Keratinocyte (primary cell): ENCODE data around the gene CDH10. TPM values are rescaled to one million over a fixed set of nuclear protein-coding genes. Genes with fewer than 3 reads are reported as not detected.

Source experiments
- DNase-seq: peaks from one replicate; pipeline ENCODE4 v3.0.0-alpha.2; 2011; ENCODE audit warnings: low read depth, missing footprints, low spot score
- FAIRE-seq: peaks from 2 replicates; lab custom pipeline; 2011; peaks lifted over from hg19 to GRCh38; lab: Jason Lieb, UNC
- H2AFZ ChIP-seq: 2 replicates; pipeline ENCODE4 v1.6.0; 2012; ENCODE audit warnings: low read length, control low read depth, inconsistent platforms; ENCODE audit not compliant: control insufficient read depth
- H3K27ac ChIP-seq: 2 replicates; pipeline ENCODE4 v1.5.1; 2011; ENCODE audit warnings: low read length; ENCODE audit not compliant: control insufficient read depth, insufficient read depth
- H3K27me3 ChIP-seq: 3 replicates; pipeline ENCODE4 v1.6.0; 2011; ENCODE audit warnings: low read length; ENCODE audit not compliant: control insufficient read depth, insufficient read depth; ENCODE audit errors: extremely low read depth
- H3K36me3 ChIP-seq, 2 experiments: 2 replicates in 1 of 2; 3 replicates in 1 of 2; pipeline ENCODE4 v1.5.1; 2011; ENCODE audit warnings: low read length in 2 of 2, mild to moderate bottlenecking in 1 of 2; ENCODE audit not compliant: control insufficient read depth in 2 of 2, insufficient read depth in 2 of 2; ENCODE audit errors: extremely low read depth in 1 of 2
- H3K4me1 ChIP-seq: 3 replicates; pipeline ENCODE4 v1.5.1; 2011; ENCODE audit warnings: low read length; ENCODE audit not compliant: control insufficient read depth, insufficient read depth; ENCODE audit errors: extremely low read depth
- H3K4me2 ChIP-seq: 3 replicates; pipeline ENCODE4 v1.6.0; 2011; ENCODE audit warnings: low read depth, low read length; ENCODE audit not compliant: control insufficient read depth, insufficient read depth; ENCODE audit errors: extremely low read depth
- H3K4me3 ChIP-seq, 3 experiments: fragments of 200-600 bp in 1 of 3; sonication (generic) in 1 of 3; 2 replicates in 2 of 3; 3 replicates in 1 of 3; pipeline ENCODE4 v1.5.1; 2011 to 2016; ENCODE audit warnings: low read length in 3 of 3, mild to moderate bottlenecking in 3 of 3, control low read depth in 2 of 3, inconsistent platforms in 1 of 3, low read depth in 1 of 3, mixed read lengths in 1 of 3, mixed run types in 1 of 3, moderate library complexity in 1 of 3; ENCODE audit not compliant: control insufficient read depth in 2 of 3, insufficient read depth in 2 of 3; ENCODE audit errors: extremely low read depth in 1 of 3
- H3K79me2 ChIP-seq: 2 replicates; pipeline ENCODE4 v1.6.0; 2012; ENCODE audit warnings: low read length; ENCODE audit not compliant: control insufficient read depth, insufficient read depth
- H3K9ac ChIP-seq: 3 replicates; pipeline ENCODE4 v1.6.0; 2011; ENCODE audit warnings: low read length; ENCODE audit not compliant: control insufficient read depth, insufficient read depth; ENCODE audit errors: extremely low read depth
- H3K9me1 ChIP-seq: 3 replicates; pipeline ENCODE4 v1.6.0; 2011; ENCODE audit warnings: low read length; ENCODE audit not compliant: control insufficient read depth, insufficient read depth; ENCODE audit errors: extremely low read depth
- H3K9me3 ChIP-seq: 2 replicates; pipeline ENCODE4 v1.5.1; 2012; ENCODE audit warnings: low read depth, low read length; ENCODE audit not compliant: control insufficient read depth
- H4K20me1 ChIP-seq: 3 replicates; pipeline ENCODE4 v1.6.0; 2011; ENCODE audit warnings: low read length; ENCODE audit not compliant: control insufficient read depth, insufficient read depth; ENCODE audit errors: extremely low read depth
- CTCF ChIP-seq, 3 experiments: IDR thresholded peaks in 1 of 3; conservative IDR thresholded peaks in 1 of 3; optimal IDR thresholded peaks in 1 of 3; 2 replicates in 2 of 3; 3 replicates in 1 of 3; pipeline versions ENCODE3 to v1.5.1; 2011; ENCODE audit warnings: low read length in 3 of 3, mild to moderate bottlenecking in 3 of 3, moderate library complexity in 2 of 3, control low read depth in 1 of 3, inconsistent platforms in 1 of 3; ENCODE audit not compliant: insufficient read depth in 2 of 3; ENCODE audit errors: extremely low read depth in 1 of 3
- EZH2 ChIP-seq: IDR thresholded peaks from one replicate; pipeline ENCODE4 v1.6.1; 2012; ENCODE audit warnings: inconsistent platforms, mild to moderate bottlenecking, low read length, moderate library complexity
- dilution Hi-C: fragments of 300-500 bp; cut with MboI; formaldehyde crosslinking; loops from one replicate; pipeline ENCODE4 v1.7.0; 2020; ENCODE audit warnings: low sequenced_read_pairs; ENCODE audit not compliant: extremely low pct_ligation_motif_present
- polyA plus RNA-seq, 5 experiments: library from polyadenylated mRNA; depleted of rRNA in 3 of 5; stranded (reverse) in 3 of 5; stranded (forward) in 1 of 5; unstranded in 1 of 5; fragments of >200 nt; gene quantifications; 1 replicate in 1 of 5; 2 replicates in 3 of 5; 3 replicates in 1 of 5; pipeline versions ENCODE4 v1.2.1 to v1.2.3, GENCODE V29; 2011 to 2012; ENCODE audit warnings: missing spikeins in 2 of 5, low read depth in 1 of 5, low replicate concordance in 1 of 5

The CDH10 gene
- polyA plus RNA-seq, 1 donor (not counting 4 experiments of a cell fraction or from before 2014, with no cell fraction given): 0.26 TPM

DNA sequence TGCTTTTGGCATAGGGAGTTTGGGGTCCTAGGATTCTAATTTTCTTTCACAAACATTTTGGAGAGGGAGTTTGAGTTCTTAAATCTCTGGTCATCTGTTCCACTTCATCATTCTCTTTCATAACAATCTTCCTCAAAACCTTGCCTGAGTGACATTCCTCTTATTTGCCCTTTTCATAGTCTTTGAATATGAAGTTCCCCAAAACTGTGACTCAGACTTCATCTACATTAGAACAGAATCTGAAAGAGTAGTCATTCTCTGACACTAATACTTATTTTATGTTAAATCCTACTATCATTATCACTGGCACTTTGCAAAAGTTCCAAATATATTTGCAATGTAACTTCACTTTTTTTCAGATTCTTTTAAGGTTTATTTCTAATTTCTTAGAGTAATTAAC lies 163.8 kb downstream of the CDH10 start:
- Histone ChIP-seq H3K4me1 (no peaks in the 10 kb centered on the region), H3K4me2 (no peak overlapping the region), H2AFZ (no peak overlapping the region), H3K27ac (no peak overlapping the region), H4K20me1 (no peaks in the 10 kb centered on the region), H3K9me1 (no peaks in the 10 kb centered on the region), H3K9ac (no peak overlapping the region), H3K36me3 (no peaks in the 10 kb centered on the region), H3K9me3 (no peaks in the 10 kb centered on the region), H3K4me3 (no peak overlapping the region), H3K79me2 (no peaks in the 10 kb centered on the region), H3K27me3 (no peaks in the 10 kb centered on the region)
- TF ChIP-seq CTCF (optimal IDR thresholded peaks at IDR 0.05 in 1 of 3, IDR thresholded peaks at IDR 0.05 in 1 of 3, conservative IDR thresholded peaks at IDR 0.05 in 1 of 3; ENCODE audit: extremely low read depth in 1 of 3, insufficient read depth in 2 of 3, low read length in 3 of 3): no peak
- no peak for TF ChIP-seq EZH2
- FAIRE-seq: no peak
- dilution Hi-C loops: no loop called here
- DNase-seq: no peak

DNA sequence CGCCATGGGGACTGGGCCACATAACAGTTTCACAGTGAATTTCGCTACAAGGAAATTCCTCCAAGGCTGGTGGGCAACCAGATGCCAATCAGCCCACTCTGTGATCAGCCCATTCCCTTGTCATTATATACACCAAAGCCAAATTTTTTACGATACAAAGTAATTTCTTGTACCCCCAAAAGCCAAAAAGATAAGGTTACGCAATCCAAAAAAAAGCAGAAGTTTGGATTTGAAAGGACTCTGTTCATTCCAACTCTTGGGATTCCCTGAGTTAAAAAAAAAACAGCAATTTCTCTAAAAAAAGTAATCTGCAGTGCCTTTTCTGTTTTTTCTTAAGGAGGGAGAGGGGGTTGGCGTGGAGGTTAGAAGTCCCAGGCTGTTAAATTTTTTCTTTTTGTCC lies 166.8 kb downstream of the CDH10 start:
- TF ChIP-seq EZH2: no peak
- no peak for TF ChIP-seq CTCF (optimal IDR thresholded peaks at IDR 0.05 in 1 of 3, IDR thresholded peaks at IDR 0.05 in 1 of 3, conservative IDR thresholded peaks at IDR 0.05 in 1 of 3; ENCODE audit: extremely low read depth in 1 of 3, insufficient read depth in 2 of 3, low read length in 3 of 3)
- Histone ChIP-seq H3K4me2 (no peak overlapping the region), H3K9me1 (no peaks in the 10 kb centered on the region), H3K27ac (no peak overlapping the region), H3K79me2 (no peaks in the 10 kb centered on the region), H3K4me1 (no peaks in the 10 kb centered on the region), H2AFZ (no peak overlapping the region), H3K36me3 (no peaks in the 10 kb centered on the region), H3K4me3 (no peak overlapping the region), H3K9me3 (no peaks in the 10 kb centered on the region), H3K9ac (no peak overlapping the region), H3K27me3 (no peaks in the 10 kb centered on the region), H4K20me1 (no peaks in the 10 kb centered on the region)
- dilution Hi-C loops: no loop called here
- DNase-seq (no peak), FAIRE-seq (no peak)
